HG03066 (cell line): ENCODE measurements around the gene CLRN2.
"Not testable (repeated sequence)": the region's sequence is repeated elsewhere in the genome, so short reads cannot be mapped to it uniquely, and the experiment has no call there.

Source experiments
- ATAC-seq: cut with Tn5 transposase; IDR thresholded peaks from one replicate; pipeline ENCODE4 v1.9.1; 2021; ENCODE audit warnings: low read depth; ENCODE audit not compliant: unreplicated experiment

The CLRN2 gene

DNA sequence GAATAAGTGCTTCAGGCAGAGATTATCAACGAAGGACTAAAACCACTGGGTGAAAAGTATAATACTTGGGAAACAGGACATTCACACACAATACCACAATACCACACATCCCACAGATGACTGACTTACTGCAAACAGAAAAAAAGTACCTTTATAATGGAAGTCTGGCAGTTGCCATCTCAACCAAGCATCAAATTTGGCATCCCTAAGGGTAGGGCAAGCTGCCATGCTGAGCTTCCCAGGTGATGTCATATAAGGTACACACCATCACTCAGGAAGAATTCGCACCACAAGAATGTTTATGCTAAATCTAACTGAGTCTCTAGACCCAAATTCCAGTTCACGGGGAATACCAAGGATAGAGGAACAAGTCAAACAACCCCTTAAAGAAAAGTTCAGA lies 12.2 kb upstream of the CLRN2 start:
- ATAC-seq, result no peak

DNA sequence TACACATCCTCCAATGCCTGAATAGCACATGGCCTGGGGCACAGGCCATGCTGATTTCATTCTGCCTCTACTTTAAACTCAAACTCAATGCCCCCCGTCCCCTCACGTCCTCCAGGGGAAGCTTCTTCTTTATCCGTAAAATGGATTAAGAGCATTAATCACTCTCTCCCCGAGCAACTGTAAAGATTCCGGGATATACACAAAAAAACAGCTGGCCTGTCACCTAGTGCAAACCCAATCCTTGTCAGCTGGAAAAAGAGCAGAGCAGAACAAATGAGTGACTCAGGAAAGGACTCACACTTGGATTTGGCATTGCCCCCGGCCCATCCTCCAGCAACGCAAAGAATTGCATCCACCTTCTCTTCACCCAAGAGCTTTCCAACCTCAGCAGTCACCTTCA lies 10.9 kb upstream of the CLRN2 start:
- ATAC-seq, result no peak

DNA sequence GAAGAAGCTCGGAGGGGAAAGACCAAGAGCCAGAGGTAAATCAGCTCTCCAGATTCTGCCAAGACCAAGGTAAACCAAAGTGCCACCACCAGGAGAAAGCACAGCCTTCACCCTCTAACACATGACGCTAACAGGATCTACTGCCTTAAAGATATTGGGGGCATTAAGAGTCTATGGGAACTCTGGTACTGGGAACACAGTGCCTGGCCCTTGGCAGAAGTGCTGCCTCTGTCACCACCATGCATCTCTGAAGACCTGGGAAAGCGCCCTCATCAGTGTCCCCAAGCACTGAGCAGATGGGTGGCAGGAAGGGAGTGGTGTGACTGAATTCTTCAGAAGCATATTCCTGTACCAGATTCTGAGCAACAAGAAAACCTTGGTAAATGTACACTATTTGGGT lies 4.4 kb upstream of the CLRN2 start:
- ATAC-seq, result no peak

DNA sequence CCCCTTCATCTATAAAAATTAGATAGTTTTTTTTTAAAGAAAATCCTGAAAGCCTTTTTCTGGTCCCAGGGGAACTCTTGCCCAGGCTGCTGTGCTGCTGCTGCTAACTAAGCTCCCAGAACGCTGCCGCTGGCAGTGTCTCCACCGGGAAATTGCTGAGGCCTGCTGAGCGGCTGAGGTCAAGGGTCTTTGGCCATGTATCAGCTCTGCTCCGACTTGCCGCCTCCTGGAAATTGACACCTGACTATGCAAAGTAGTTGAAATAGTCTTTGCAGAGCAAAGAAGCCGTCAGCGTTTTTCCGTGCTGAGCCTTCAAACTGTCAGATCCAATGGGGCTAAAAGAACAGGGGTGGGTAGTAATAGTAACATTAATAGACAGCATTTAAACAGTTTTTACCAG lies 3.9 kb upstream of the CLRN2 start:
- no peak for ATAC-seq

DNA sequence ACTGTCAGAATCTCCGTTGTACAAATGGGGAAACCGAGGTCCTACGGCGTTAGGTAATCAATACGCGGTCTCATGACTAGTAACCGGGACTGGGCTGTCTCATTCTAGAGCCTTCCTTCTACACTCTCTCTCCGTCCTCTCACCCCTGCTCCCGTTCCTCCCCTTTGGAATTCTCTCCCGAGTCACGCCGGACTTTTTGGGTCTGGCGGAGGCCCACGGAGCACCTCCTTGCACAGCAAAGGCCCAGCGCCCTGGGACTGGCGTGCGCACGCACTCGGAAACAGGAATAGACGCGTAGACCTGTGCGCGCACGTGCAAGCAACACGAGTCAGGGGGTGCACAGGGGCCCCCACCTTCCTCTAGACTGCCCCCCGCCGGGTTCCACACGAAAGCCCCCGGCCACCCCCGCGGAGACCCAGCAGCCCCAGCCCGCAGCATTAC lies 3.4 kb upstream of the CLRN2 start:
- ATAC-seq, result peak; percentile 52

DNA sequence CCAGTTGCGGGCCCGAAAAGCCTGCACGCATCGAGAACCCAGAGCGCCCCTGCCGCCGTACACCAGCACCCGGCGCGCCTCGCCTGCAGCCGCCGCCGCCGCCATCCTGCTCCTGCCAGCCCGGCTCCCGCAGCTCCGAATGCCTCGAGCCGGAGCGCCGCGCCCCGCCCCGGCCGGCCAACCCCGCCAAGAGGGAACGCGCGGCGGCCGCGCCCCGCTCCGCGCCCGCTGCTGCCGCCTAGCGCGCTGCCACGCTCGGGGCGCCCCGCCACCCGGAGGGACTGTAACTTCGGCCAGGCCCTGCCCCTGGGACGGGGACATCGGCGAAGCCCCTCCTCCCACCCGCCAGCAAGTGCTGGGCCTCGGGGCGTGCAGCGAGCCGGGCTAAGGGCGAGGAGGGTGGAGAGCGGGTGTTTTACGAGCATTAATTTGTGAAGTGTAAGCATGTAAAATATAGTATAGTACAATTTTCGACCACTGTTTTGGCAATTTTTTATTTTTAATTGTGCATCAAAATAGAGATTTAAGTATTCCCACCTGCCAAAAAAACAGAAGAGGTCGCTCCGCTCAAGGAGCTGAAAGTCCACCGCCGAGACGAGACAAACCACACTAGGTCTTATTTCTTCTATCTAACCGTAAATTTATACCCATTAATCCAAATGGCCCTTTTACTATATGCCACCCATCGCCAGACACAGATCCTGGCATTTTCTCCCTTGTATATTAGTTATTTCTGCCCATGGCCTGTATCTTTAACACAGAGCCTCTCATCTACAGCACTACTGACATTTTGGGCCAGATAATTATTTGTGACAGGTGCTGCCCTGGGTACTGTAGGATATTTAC lies 2.8 kb upstream of the CLRN2 start, which contains the start of gene QDPR:
Gene QDPR, minus strand, starts transcription at position 141 of the 846 bp plus-strand sequence. Its CDS starts 36 bp downstream, at position 105.
- peak; percentile 91 for ATAC-seq

DNA sequence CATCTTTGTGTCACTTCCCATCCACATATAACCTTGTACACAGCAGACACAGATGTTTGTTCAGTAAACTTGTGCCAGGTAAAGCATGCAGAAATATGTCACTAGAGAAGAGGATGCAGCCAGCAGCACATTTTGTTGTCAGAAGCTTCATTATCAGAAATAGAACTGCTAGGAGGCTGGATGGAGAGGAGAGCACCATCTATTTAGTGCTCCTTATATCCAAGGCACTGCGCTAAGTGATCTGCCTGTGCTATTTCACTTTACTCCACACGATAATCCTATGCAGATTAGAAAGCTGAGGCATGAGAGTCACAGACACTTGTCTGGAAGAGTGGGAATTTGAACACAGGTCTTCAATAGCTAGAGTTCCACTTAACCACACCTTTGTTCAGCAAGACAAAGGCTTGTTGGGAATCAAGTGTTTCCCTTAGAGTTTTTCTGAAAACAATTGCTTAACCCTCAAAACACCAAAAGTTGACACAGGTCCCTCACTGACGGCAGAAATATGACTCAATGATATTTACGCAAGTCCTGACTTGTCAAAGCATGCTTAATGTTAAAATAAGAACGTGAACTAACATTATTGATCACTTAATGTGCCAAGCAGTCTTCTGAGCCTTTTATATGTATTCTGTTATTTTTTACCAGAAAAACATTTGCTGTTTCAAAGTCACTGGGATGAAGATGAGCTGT lies 1.8 kb upstream of the CLRN2 start:
- ATAC-seq, result no peak

DNA sequence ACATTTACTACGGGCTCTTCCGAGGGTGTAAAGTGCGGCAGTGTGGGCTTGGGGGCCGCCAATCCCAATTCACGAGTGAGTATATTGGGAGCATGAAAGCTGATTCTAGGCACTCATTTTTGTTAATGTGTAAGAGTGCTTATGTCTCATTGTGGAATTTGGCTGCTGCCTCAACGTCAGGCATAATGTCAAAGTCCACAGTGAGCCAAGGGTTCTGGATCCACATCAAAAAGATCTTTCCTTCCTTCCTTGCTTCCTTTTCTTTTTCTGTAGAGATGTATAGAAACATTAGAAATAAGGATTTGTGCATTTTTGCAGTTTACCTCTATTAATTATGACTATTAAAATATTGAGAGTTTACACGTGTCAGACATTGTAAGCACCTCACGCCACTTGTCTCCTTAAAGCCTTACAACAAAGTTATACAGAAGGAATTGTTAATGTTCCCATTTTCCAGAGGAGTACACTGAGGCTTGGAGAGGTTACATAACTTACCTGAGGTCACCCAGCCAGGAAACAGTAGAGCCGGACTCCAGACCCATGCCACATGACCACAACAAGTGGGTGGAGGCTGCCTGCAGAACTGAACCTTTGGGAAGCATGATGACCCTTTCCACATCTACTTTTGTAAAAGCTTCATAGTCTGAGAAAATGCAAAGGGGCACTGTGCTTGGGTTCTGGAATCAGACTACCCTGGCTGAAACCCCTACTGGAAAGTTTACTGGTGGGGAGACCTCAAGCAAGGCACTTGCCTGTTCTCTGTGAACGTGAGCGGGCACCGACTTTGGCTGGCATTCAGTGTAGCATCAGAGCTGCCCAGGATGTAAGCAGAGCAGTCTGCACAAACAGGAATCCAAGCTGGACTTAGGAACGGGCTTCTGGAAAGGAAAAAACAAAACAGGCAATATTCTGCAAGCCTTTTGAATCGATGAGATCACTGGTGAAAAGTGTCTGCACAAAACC lies 761 bp downstream of the CLRN2 start:
- ATAC-seq, result no peak

DNA sequence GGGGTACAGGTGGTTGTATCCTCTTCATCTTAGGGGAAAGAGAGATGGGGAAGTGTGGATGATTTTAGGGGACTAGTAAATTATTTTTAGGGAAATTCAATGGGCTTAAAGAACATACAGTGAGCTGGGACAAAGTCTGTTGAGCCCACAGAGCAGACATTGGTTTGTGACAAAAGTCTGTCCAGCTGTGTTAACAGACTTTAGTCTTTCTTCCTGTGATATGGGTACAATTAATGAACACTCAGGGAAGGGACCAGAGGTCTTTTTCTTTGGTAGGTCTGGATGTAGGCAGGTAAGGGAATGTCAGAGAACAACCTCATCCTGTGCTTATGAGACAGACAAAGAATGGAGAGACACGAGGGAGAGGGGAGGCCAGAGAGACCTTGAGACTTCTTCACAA lies 2.0 kb downstream of the CLRN2 start:
- ATAC-seq, result no peak

DNA sequence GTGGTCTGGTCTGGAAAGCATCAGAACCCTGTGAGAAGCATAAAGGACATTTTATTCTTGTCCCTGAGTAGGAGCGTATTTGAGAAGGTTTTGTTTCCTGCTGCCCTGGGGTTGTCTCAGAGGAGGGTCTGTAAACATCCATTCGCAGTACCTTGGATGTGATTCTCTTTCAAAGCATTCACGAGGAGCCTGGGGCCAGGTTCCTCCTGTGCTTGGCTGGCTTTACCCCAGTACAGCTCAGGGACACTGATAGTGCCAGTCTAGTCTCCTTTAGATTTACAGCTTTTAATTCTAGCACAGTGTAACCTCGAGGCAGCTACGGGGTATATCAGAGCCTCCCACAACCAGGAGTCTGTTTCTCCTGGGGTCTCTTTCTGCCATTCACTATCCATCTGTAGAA lies 2.7 kb downstream of the CLRN2 start:
- no peak for ATAC-seq

DNA sequence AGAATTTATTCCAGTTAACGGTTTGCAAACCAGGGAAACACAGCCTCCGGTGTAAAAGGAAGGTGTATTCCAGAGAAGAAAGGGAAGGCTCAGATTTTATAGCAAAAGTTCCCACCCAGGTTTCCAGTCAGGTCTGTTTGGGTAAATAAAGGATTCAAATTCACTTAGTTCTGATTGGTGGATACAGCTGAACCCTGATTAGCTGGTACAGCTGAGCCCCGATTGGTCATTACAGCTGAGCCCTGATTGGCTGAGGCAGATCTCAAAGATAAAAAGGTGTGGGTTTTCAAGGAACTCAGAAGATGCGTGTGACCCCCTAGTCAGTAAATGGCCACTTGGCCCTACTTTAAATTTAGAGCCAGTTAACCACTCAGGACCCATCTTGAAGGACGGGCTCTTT lies 6.6 kb downstream of the CLRN2 start:
- no peak for ATAC-seq

DNA sequence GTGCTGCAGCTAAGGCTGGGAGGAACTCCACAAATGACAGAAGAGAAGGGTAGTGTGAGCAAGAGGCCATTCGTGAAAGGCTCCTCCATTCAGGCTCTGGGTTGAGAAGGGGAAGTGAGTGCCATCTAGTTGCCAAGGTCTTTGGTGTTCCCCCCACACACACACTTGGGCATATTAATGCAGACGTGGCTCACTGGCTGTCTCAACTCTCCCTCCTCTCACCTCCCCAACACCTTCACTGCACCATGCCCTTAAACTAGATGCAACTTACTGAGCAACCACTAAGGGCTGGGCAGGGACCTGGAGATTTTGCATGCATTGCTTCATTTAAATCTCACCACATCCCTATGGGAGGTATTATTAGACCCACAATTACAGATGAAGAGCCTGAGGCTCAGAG lies 8.7 kb downstream of the CLRN2 start:
- no peak for ATAC-seq

DNA sequence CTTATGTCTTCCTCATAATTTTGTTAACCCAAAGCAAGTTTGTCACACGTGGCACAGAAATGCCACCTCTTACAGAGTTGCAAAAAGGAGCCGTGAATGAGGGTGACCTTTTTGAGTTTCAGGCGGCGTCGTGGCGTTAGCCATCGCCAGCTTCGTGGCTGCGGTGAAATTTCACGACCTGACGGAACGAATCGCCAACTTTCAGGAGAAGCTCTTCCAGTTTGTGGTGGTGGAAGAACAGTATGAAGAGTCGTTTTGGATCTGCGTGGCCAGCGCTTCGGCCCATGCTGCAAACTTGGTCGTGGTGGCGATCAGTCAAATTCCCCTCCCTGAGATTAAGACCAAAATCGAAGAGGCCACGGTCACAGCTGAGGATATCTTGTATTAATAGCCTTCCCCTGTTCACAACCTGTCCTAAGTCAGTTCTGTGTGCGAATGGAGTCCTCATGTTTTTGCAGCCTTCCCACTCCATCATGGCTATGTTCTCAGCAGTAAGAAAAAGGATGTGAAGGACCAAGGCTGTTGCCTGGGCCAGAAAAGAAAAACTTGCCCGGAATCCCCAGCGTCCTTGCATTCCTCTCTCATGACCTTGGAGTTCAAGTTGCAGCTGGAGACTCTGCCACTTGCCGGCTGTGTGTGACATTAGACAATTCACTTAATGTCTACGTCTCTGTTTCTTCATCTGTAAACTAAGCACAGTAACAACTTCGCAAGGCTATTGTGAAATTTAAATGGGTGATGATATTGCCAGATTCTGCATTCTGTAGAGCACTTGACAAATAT lies 11.9 kb downstream of the CLRN2 start:
- ATAC-seq, result no peak

DNA sequence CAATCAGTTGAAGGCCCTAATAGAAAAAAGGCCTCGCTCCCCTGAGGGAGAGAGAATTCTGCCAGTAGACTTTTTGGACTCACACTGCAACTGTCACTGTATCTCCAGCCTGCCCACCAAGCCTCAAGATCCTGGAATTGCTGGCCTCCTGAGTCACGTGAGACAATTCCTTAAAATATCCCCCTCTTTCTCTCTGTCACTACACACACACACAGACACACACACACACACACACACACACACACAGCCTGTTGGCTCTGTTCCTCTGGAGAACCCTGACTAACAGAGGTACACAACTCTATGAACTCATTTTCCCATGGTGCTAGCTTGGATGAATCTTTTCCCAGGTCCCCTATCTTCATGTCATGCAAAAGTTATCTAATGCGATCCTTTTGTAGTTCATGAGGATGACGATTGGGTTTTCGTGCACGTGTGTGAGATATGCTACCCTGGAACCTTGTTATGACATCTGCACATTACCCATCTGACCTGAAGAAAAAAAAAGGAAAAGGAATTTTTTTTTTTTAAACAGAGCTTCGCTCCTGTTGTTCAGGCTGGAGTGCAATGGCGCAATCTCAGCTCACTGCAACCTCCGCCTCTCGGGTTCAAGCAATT lies 13.7 kb downstream of the CLRN2 start:
- ATAC-seq, result no peak

DNA sequence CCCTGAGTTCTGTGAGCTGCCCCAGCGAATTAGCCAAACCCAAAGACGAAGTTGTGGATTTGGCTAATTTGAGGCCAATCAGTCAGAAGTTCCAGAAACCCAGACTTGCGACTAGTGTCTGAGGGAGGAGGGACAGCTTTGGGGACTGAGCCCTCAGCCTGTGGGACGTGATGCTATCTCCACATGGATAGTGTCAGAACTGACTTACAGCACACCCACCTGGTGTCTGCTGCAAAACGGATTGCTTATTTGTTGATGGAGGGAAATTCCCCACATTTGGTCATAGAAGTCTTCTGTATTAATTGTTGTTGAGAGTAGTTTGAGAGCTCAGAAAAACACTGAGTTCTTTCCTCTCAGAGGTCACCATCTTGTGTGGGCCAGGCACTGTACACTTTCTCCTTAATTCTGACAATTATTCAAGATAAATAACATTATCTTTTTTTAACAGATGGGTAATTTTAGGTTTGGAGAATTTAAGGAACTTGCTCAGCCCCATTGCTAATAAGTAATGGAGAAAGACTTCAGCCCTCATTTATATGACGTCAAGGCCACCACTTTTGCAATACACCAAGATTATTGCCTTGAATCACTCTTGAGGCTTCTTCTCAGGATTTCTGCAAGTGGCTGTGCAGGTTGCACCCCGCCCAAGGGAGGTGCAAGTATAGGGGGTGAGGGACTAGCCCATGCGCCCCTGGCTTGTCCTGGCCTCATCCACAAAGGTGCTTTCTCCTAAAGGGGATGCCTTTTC lies 16.7 kb downstream of the CLRN2 start:
- ATAC-seq, result no peak

DNA sequence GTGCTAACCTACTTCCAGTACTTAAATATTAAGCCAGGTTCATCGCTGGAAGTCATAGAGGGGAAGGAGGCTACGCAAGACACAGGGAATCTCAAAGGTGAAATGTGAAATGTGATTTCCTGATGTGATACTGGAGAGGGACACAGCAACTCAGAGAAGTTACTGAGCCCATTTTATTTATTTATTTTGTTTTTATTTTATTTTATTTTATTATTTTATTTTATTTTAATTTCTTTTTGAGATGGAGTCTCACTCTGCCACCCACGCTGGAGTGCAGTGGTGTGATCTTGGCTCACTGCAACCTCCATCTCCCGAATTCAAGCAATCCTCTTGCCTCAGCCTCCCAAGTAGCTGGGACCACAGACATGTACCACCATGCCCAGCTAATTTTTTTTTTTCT lies 19.7 kb downstream of the CLRN2 start:
- ATAC-seq, result no peak

DNA sequence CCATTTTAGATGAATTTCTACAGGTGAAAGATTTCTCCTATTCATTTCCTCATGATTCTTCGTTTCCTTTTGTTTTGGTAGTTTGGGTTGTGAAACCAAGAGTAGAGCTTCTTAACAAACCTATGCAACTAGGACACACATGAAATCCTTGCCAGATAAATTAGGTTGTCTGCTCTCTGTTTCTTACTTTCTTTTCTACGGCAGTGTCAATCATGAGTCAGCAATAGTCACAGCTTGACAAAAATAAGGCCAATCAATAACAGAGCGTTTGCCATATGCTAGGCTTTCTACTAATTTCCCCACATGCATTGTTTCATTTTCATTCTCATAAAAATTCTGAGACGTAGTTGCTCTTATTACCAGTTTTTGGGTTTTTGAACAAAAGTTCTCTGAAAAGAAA lies 20.3 kb downstream of the CLRN2 start:
- ATAC-seq, result no peak

DNA sequence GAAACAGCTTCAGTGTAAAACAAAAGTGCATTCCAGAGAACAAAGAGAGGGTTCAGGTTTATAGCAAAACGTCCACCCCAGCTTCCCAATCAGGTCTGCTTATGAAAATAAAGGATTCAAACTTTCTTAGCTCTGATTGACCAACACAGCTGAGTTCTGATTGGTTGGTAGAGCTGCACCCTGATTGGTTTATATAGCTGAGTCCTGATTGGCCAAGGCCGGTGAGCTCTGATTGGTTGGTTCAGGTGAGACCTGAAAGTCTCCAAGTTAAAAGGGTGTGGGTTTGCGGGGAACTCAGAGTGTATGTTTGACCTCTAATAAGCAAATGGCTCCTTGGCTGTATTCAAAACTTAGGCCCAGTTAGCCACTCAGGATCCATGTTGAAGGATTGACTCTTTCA lies 20.9 kb downstream of the CLRN2 start:
- no peak for ATAC-seq

DNA sequence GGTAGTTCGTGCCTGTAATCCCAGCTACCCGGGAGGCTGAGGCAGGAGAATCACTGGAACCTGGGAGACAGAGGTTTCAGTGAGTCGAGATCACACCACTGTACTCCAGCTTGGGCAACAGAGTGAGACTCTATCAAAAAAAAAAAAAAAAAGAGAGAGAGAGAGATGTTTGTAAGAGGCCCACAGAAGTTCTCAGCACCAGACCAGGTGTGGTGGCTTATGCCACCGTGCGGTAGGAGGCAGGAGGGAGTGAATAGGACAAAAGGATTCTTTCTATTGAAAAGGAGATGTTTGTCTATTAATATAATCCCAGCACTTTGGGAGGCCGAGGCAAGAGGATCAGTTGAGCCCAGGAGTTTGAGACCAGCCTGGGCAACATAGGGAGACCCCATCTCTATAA lies 22.1 kb downstream of the CLRN2 start:
- ATAC-seq, result not testable (repeated sequence)
